Stimulated activated memory B cell treated with anti-CD40 and anti-IgM and Interleukin-4, amounts not matched to agents 10 μg/mL and 1 μg/mL and 100 μg/mL, for 72 hours (primary cell): Measurements from ENCODE around the gene KCNN3.

ENCODE experiments used
- ATAC-seq: fragments of 150-1000 bp; cut with Tn5 transposase; 2 replicates; pipeline ENCODE4 v1.10.0; 2021
- H3K27ac Mint-ChIP-seq: one replicate; pipeline ENCODE4 v1.8.0; 2022; ENCODE audit warnings: mild to moderate bottlenecking, mixed read lengths
- H3K27me3 Mint-ChIP-seq: one replicate; pipeline ENCODE4 v1.8.0; 2022; ENCODE audit warnings: mixed read lengths
- H3K36me3 Mint-ChIP-seq: one replicate; pipeline ENCODE4 v1.8.0; 2022; ENCODE audit warnings: mixed read lengths
- H3K4me1 Mint-ChIP-seq: one replicate; pipeline ENCODE4 v1.8.0; 2022; ENCODE audit warnings: mixed read lengths
- H3K4me3 Mint-ChIP-seq: one replicate; pipeline ENCODE4 v1.8.0; 2022; ENCODE audit warnings: mild to moderate bottlenecking, moderate library complexity, mixed read lengths
- H3K9me3 Mint-ChIP-seq: one replicate; pipeline ENCODE4 v1.8.0; 2022; ENCODE audit warnings: mixed read lengths

Gene KCNN3

GRCh38 chr1:154712166-154712810 is 157.8 kb downstream of the KCNN3 start:
- H3K36me3 Mint-ChIP-seq, result no peaks in the 10 kb centered on the region
- no peak overlapping the region for H3K27ac Mint-ChIP-seq
- peaks cover 4% of the 10 kb centered on the region for H3K4me1 Mint-ChIP-seq
- H3K4me3 Mint-ChIP-seq, result no peak overlapping the region
- H3K9me3 Mint-ChIP-seq, result no peaks in the 10 kb centered on the region
- H3K27me3 Mint-ChIP-seq, result peaks cover 33% of the 10 kb centered on the region
- no peak for ATAC-seq

- peaks cover 33% of the 10 kb centered on the region for H3K27me3 Mint-ChIP-seq
- H3K4me1 Mint-ChIP-seq, result peaks cover 4% of the 10 kb centered on the region
- no peak overlapping the region for H3K27ac Mint-ChIP-seq
- H3K9me3 Mint-ChIP-seq, result no peaks in the 10 kb centered on the region
- H3K36me3 Mint-ChIP-seq, result no peaks in the 10 kb centered on the region
- no peak for ATAC-seq
- H3K4me3 Mint-ChIP-seq, result no peak overlapping the region
Measured at GRCh38 chr1:154711416-154711815, 158.7 kb downstream of the KCNN3 start.

DNA sequence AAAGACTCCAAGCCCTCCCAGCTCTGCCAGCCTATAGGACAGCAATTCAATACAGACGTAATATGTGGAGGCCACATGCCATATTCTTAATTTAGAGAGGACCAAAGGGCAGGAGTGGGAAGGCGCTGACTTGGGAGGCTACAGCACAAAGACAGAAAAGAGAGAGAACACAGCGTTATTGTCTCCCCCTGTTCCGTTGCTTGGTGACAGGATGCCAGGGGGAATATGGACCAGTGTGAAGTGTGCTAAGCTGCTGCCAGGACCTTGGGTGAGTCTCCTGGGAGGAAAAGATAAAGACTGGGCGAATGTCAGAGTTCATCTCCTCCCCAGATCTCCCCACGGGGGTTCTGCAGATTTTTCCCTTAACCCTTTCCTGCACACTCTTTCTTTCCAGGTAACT is 160.0 kb downstream of the KCNN3 start:
- no peaks in the 10 kb centered on the region for H3K9me3 Mint-ChIP-seq
- no peak for ATAC-seq
- H3K36me3 Mint-ChIP-seq, result no peaks in the 10 kb centered on the region
- H3K27me3 Mint-ChIP-seq, result peaks cover 38% of the 10 kb centered on the region
- no peak overlapping the region for H3K4me3 Mint-ChIP-seq
- no peak overlapping the region for H3K27ac Mint-ChIP-seq
- no peaks in the 10 kb centered on the region for H3K4me1 Mint-ChIP-seq

DNA sequence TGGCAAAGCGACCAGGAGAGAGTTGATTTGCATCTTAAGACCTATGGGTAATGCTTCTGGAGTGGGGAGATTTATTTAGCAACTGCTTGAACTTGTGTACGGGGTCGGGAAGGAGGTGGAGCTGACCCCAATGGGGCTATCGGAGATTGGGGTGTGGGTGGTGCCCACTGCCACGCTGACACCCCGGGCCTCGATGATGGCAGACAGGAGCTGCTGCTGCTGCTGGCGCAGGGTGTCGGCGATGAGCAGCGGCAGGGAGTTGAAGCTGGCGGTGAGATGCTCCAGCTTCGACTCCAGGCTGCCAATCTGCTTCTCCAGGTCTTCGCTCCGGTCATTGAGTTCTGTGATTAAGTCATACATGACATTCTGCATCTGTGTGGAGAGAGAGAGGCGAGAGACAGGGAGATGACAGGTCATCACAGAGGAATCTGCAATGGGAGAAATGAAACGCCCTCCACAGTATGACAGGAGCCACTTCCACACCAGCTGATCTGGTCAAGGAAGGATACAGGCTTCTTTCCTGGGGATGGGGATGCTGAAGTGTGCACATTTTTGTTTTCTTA is 162.1 kb downstream of the KCNN3 start:
- no peak for ATAC-seq
- Mint-ChIP-seq H3K9me3 (no peaks in the 10 kb centered on the region), H3K4me3 (no peak overlapping the region), H3K27ac (no peak overlapping the region), H3K4me1 (no peaks in the 10 kb centered on the region), H3K27me3 (peaks cover 52% of the 10 kb centered on the region), H3K36me3 (no peaks in the 10 kb centered on the region)

- no peak for ATAC-seq
- Mint-ChIP-seq H3K9me3 (no peaks in the 10 kb centered on the region), H3K4me3 (no peak overlapping the region), H3K4me1 (no peaks in the 10 kb centered on the region), H3K36me3 (no peaks in the 10 kb centered on the region), H3K27ac (no peak overlapping the region), H3K27me3 (peaks cover 47% of the 10 kb centered on the region)
Measured at GRCh38 chr1:154706851-154707250, 163.2 kb downstream of the KCNN3 start.

DNA sequence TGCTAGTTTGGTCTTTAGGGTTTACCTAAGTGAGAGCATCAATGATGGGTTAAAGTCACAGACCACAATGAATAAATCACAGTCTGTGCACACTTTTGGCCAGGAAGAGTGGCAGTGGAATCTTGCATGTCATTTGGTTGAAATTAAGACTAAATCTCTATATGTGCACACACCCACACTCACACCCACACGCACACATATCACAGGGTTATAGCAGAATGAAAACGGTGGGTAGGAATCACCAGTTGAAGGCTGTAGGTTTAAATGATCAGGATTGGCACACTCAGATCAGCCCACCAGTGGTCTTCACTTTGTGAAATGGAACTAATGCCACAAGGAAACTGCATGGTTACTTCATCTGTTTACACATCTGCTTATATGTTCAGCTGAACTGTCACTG is 164.5 kb downstream of the KCNN3 start:
- no peaks in the 10 kb centered on the region for H3K4me1 Mint-ChIP-seq

DNA sequence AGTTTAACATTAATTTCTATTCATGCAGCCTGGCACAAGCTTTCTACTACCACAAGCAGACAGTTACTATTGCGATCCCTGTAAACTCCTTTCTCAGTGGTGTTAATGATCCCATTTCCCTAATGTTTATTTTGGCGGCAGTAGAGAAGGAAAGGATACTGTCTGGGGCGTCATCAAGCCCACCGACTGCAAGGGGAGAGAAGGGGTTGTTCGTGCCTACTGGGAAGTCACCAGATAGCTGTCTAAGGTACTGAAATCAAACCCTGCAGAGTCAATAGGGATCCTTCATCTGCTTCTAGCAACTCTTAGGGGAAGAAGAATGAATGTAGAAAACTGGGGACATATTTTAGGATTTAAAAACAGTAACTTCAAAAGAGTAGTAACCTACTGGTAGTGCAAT is 166.9 kb downstream of the KCNN3 start:
- H3K4me3 Mint-ChIP-seq, result no peak overlapping the region
- ATAC-seq, result no peak
- no peaks in the 10 kb centered on the region for H3K4me1 Mint-ChIP-seq
- no peak overlapping the region for H3K27ac Mint-ChIP-seq
- no peaks in the 10 kb centered on the region for H3K36me3 Mint-ChIP-seq
- no peaks in the 10 kb centered on the region for H3K9me3 Mint-ChIP-seq
- peaks cover 28% of the 10 kb centered on the region for H3K27me3 Mint-ChIP-seq

More for the DNA sequence above, 164.5 kb downstream of the KCNN3 start:
- no peak overlapping the region for H3K4me3 Mint-ChIP-seq
- H3K36me3 Mint-ChIP-seq, result no peaks in the 10 kb centered on the region
- peaks cover 41% of the 10 kb centered on the region for H3K27me3 Mint-ChIP-seq
- H3K27ac Mint-ChIP-seq, result no peak overlapping the region
- H3K9me3 Mint-ChIP-seq, result no peaks in the 10 kb centered on the region
- ATAC-seq, result no peak

GRCh38 chr1:154698320-154699096 is 171.6 kb downstream of the KCNN3 start:
- peak; percentile 43 for ATAC-seq
- H3K27ac Mint-ChIP-seq, result no peak overlapping the region

GRCh38 chr1:154697710-154698109 is 172.4 kb downstream of the KCNN3 start:
- H3K27ac Mint-ChIP-seq, result no peak overlapping the region
- no peaks in the 10 kb centered on the region for H3K36me3 Mint-ChIP-seq
- H3K4me3 Mint-ChIP-seq, result no peak overlapping the region
- peaks cover 37% of the 10 kb centered on the region for H3K27me3 Mint-ChIP-seq
- no peaks in the 10 kb centered on the region for H3K4me1 Mint-ChIP-seq
- no peaks in the 10 kb centered on the region for H3K9me3 Mint-ChIP-seq
- ATAC-seq, result no peak

More at GRCh38 chr1:154698320-154699096, 171.6 kb downstream of the KCNN3 start:
- H3K4me1 Mint-ChIP-seq, result no peaks in the 10 kb centered on the region
- peaks cover 29% of the 10 kb centered on the region for H3K27me3 Mint-ChIP-seq
- H3K9me3 Mint-ChIP-seq, result no peaks in the 10 kb centered on the region
- H3K36me3 Mint-ChIP-seq, result no peaks in the 10 kb centered on the region
- H3K4me3 Mint-ChIP-seq, result no peak overlapping the region

DNA sequence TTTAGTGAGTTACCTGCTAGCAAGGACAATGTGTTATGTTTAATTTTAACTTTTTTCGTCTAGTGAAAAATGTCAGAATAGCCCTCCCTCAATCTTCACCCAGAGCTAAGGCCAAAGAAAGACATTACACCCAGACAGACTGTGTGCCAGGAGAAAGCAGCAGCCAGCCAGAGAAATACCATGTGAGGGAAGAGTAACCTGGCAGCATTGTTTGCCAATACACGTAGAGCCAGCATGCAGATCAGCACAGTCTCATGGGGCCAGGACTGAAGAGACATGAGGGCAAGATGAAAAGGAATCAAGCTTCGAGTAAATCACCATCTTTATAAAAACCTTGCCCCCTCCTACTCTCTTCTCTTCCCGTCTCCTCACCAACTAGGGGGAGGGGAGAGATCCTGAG is 173.6 kb downstream of the KCNN3 start:
- Mint-ChIP-seq H3K27me3 (peaks cover 40% of the 10 kb centered on the region), H3K4me1 (no peaks in the 10 kb centered on the region), H3K9me3 (no peaks in the 10 kb centered on the region), H3K27ac (no peak overlapping the region), H3K4me3 (no peak overlapping the region), H3K36me3 (no peaks in the 10 kb centered on the region)
- no peak for ATAC-seq

DNA sequence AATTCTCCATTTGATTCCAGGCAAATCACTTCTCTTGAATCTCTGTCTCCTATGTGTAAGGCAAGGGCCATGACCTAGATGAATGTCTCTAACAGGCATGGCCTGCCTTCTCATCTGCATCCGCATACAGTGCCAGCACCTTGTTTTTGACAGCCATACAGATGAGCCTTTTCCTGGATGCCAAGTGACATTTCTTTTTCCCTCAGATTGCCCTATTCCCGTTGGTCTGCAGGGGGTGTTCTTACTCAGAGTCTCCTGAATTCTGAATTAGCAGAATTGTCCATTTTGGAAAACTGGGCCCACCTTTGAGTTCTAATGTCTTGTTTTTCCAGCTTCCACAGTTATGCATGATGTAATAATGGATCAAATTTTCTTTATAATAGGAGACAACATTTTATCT is 174.1 kb downstream of the KCNN3 start:
- no peak for ATAC-seq
- Mint-ChIP-seq H3K4me3 (no peak overlapping the region), H3K27me3 (peaks cover 40% of the 10 kb centered on the region), H3K36me3 (no peaks in the 10 kb centered on the region), H3K9me3 (no peaks in the 10 kb centered on the region), H3K27ac (no peak overlapping the region), H3K4me1 (no peaks in the 10 kb centered on the region)

- Mint-ChIP-seq H3K9me3 (no peaks in the 10 kb centered on the region), H3K4me1 (no peaks in the 10 kb centered on the region), H3K27ac (no peak overlapping the region), H3K36me3 (no peaks in the 10 kb centered on the region), H3K27me3 (peaks cover 49% of the 10 kb centered on the region), H3K4me3 (no peak overlapping the region)
- no peak for ATAC-seq
Measured at GRCh38 chr1:154694995-154695394, 175.1 kb downstream of the KCNN3 start.

DNA sequence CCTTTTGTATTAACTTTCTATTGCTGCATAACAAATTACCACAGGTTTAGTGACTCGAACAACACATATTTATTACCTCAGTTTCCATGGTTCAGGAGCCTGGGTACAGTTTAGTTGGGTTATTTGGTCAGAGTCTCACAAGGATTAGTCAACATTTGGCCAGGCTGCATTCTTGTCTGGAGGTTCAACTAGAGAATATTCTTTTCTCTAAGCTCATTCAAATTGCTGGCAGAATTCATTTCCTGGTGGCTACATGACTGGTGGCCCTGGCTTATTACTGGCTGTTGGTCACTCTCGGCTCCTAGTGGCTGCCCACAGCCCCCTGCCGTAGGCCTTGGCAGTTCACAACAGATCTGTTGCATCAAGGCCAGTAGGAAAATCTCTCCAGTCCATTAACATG is 181.0 kb downstream of the KCNN3 start:
- H3K36me3 Mint-ChIP-seq, result no peaks in the 10 kb centered on the region
- no peak overlapping the region for H3K27ac Mint-ChIP-seq
- no peaks in the 10 kb centered on the region for H3K4me1 Mint-ChIP-seq
- H3K4me3 Mint-ChIP-seq, result no peak overlapping the region
- ATAC-seq, result no peak
- peaks cover 34% of the 10 kb centered on the region for H3K27me3 Mint-ChIP-seq
- no peaks in the 10 kb centered on the region for H3K9me3 Mint-ChIP-seq

- no peak overlapping the region for H3K27ac Mint-ChIP-seq
- no peak overlapping the region for H3K4me3 Mint-ChIP-seq
- ATAC-seq, result no peak
- peaks cover 44% of the 10 kb centered on the region for H3K27me3 Mint-ChIP-seq
- no peaks in the 10 kb centered on the region for H3K9me3 Mint-ChIP-seq
- H3K36me3 Mint-ChIP-seq, result no peaks in the 10 kb centered on the region
- H3K4me1 Mint-ChIP-seq, result no peaks in the 10 kb centered on the region
Measured at GRCh38 chr1:154686507-154686906, 183.6 kb downstream of the KCNN3 start.

DNA sequence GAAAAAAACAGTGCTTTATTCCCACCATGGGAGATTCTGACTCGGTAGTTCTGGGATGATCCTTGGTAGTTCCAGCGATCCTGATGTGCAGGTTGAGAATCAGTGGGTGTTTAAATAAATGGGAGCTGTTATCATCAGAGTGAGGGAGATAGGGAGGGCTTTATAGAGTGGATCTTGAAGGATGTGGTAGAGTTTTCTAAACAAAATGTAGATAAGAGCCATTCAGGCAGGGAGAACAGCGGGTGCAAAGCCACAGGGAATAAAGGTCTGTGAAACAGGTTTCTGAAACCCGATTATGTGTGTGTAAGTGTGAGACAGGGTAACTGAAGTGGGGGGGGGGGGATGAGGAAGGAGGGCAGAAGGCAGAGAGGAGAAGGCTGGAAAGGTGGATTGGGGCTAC is 186.3 kb downstream of the KCNN3 start:
- H3K27me3 Mint-ChIP-seq, result peaks cover 35% of the 10 kb centered on the region
- no peaks in the 10 kb centered on the region for H3K9me3 Mint-ChIP-seq
- H3K4me3 Mint-ChIP-seq, result no peak overlapping the region
- no peak for ATAC-seq
- H3K27ac Mint-ChIP-seq, result no peak overlapping the region
- no peaks in the 10 kb centered on the region for H3K36me3 Mint-ChIP-seq
- no peaks in the 10 kb centered on the region for H3K4me1 Mint-ChIP-seq

GRCh38 chr1:154682254-154682653 is 187.8 kb downstream of the KCNN3 start:
- Mint-ChIP-seq H3K9me3 (no peaks in the 10 kb centered on the region), H3K36me3 (no peaks in the 10 kb centered on the region), H3K27me3 (peaks cover 35% of the 10 kb centered on the region), H3K4me3 (no peak overlapping the region), H3K27ac (no peak overlapping the region), H3K4me1 (no peaks in the 10 kb centered on the region)
- ATAC-seq, result no peak
